H9 (cell line): ENCODE measurements around the gene CLPSL2. TPM values are rescaled to one million over a fixed set of nuclear protein-coding genes. Genes with fewer than 3 reads are reported as not detected.

Experiments used
- DNase-seq: peaks from one replicate; pipeline ENCODE4 v3.0.0-alpha.2; 2017
- H2AFZ ChIP-seq: one replicate; pipeline ENCODE4 v1.6.1; 2013; ENCODE audit warnings: mild to moderate bottlenecking, low read length, control low read depth, moderate library complexity
- H2AK5ac ChIP-seq: 2 replicates; pipeline ENCODE4 v1.6.1; 2013; ENCODE audit warnings: low read length, control low read depth, mixed read lengths; ENCODE audit not compliant: insufficient read length
- H2BK120ac ChIP-seq: one replicate; pipeline ENCODE4 v1.6.1; 2013; ENCODE audit warnings: low read depth, mild to moderate bottlenecking, low read length, control low read depth, inconsistent platforms; ENCODE audit not compliant: poor library complexity, severe bottlenecking
- H2BK12ac ChIP-seq: 2 replicates; pipeline ENCODE4 v1.6.1; 2013; ENCODE audit warnings: low read length, control low read depth, mixed read lengths, low read depth; ENCODE audit not compliant: insufficient read length
- H2BK15ac ChIP-seq: 2 replicates; pipeline ENCODE4 v1.6.1; 2013; ENCODE audit warnings: low read depth, low read length, control low read depth
- H2BK20ac ChIP-seq: one replicate; pipeline ENCODE4 v1.6.1; 2013; ENCODE audit warnings: low read depth, mild to moderate bottlenecking, low read length, control low read depth, inconsistent platforms; ENCODE audit not compliant: poor library complexity, severe bottlenecking
- H2BK5ac ChIP-seq: 2 replicates; pipeline ENCODE4 v1.6.1; 2013; ENCODE audit warnings: low read length, control low read depth, mixed read lengths; ENCODE audit not compliant: insufficient read length
- H3K14ac ChIP-seq: 2 replicates; pipeline ENCODE4 v1.6.1; 2013; ENCODE audit warnings: low read length, control low read depth; ENCODE audit not compliant: insufficient read depth
- H3K18ac ChIP-seq: 2 replicates; pipeline ENCODE4 v1.6.1; 2013; ENCODE audit warnings: low read depth, mild to moderate bottlenecking, mixed read lengths, low read length, control low read depth; ENCODE audit not compliant: insufficient read length
- H3K23ac ChIP-seq: 2 replicates; pipeline ENCODE4 v1.6.1; 2013; ENCODE audit warnings: low read length, control low read depth, mixed read lengths, low read depth; ENCODE audit not compliant: insufficient read length
- H3K23me2 ChIP-seq: 2 replicates; pipeline ENCODE4 v1.6.1; 2013; ENCODE audit warnings: low read depth, mild to moderate bottlenecking, mixed read lengths, low read length, control low read depth; ENCODE audit not compliant: insufficient read length, poor library complexity, severe bottlenecking
- H3K27ac ChIP-seq: 2 replicates; pipeline ENCODE4 v1.5.1; 2013; ENCODE audit warnings: low read length, control low read depth, mixed read lengths, low read depth; ENCODE audit not compliant: insufficient read length
- H3K27me3 ChIP-seq: 2 replicates; pipeline ENCODE4 v1.6.1; 2013; ENCODE audit warnings: low read length, control low read depth, inconsistent platforms; ENCODE audit not compliant: insufficient read depth
- H3K4ac ChIP-seq: 2 replicates; pipeline ENCODE4 v1.6.1; 2013; ENCODE audit warnings: low read depth, mild to moderate bottlenecking, control low read depth, inconsistent platforms, low read length, moderate library complexity
- H3K4me1 ChIP-seq: 2 replicates; pipeline ENCODE4 v1.6.1; 2013; ENCODE audit warnings: low read length, control low read depth, inconsistent platforms; ENCODE audit not compliant: insufficient read depth
- H3K4me2 ChIP-seq: 2 replicates; pipeline ENCODE4 v1.6.1; 2013; ENCODE audit warnings: low read length, control low read depth, mixed read lengths; ENCODE audit not compliant: insufficient read length, insufficient read depth
- H3K56ac ChIP-seq: 2 replicates; pipeline ENCODE4 v1.6.1; 2013; ENCODE audit warnings: low read depth, mild to moderate bottlenecking, mixed read lengths, low read length, control low read depth; ENCODE audit not compliant: insufficient read length
- H3K79me1 ChIP-seq: 2 replicates; pipeline ENCODE4 v1.6.1; 2013; ENCODE audit warnings: low read depth, mild to moderate bottlenecking, moderate library complexity, low read length, control low read depth, inconsistent platforms; ENCODE audit not compliant: insufficient read depth, poor library complexity, severe bottlenecking
- H3K79me2 ChIP-seq: 2 replicates; pipeline ENCODE4 v1.6.1; 2013; ENCODE audit warnings: low read length, control low read depth, inconsistent platforms; ENCODE audit not compliant: insufficient read depth
- H3K9ac ChIP-seq: 2 replicates; pipeline ENCODE4 v1.6.1; 2013; ENCODE audit warnings: low read length, control low read depth, mixed read lengths; ENCODE audit not compliant: insufficient read length; ENCODE audit errors: extremely low read depth
- H3K9me3 ChIP-seq: one replicate; pipeline ENCODE4 v1.6.1; 2013; ENCODE audit warnings: low read depth, low read length, inconsistent platforms; ENCODE audit not compliant: control insufficient read depth
- H3T11ph ChIP-seq: one replicate; pipeline ENCODE4 v1.6.1; 2013; ENCODE audit warnings: mild to moderate bottlenecking, low read length, control low read depth, inconsistent platforms
- H4K20me1 ChIP-seq: one replicate; pipeline ENCODE4 v1.6.1; 2013; ENCODE audit not compliant: control insufficient read depth, insufficient read length, insufficient read depth
- H4K5ac ChIP-seq: 2 replicates; pipeline ENCODE4 v1.6.1; 2013; ENCODE audit warnings: low read depth, mild to moderate bottlenecking, mixed read lengths, low read length, control low read depth; ENCODE audit not compliant: insufficient read length
- H4K8ac ChIP-seq: replicated peaks from 2 replicates; pipeline ENCODE4 v1.6.1; 2013; ENCODE audit warnings: low read length, control low read depth, mixed read lengths, low read depth; ENCODE audit not compliant: insufficient read length
- H4K91ac ChIP-seq: 2 replicates; pipeline ENCODE4 v1.6.1; 2013; ENCODE audit warnings: low read depth, mild to moderate bottlenecking, moderate library complexity, mixed read lengths, low read length, control low read depth; ENCODE audit not compliant: insufficient read length
- H3K27ac Mint-ChIP-seq, 3 experiments: 2 replicates in 2 of 3; 3 replicates in 1 of 3; pipeline ENCODE4 v1.8.0; 2020 to 2021; ENCODE audit warnings: mixed read lengths in 3 of 3, mild to moderate bottlenecking in 1 of 3, moderate library complexity in 1 of 3
- H3K27me3 Mint-ChIP-seq: 2 replicates; pipeline ENCODE4 v1.8.0; 2021; ENCODE audit warnings: low read depth, mild to moderate bottlenecking, moderate library complexity, mixed read lengths
- H3K36me3 Mint-ChIP-seq, 3 experiments: 2 replicates in 2 of 3; 3 replicates in 1 of 3; pipeline ENCODE4 v1.8.0; 2020 to 2021; ENCODE audit warnings: low read depth in 3 of 3, mixed read lengths in 3 of 3; ENCODE audit not compliant: insufficient read depth in 1 of 3
- H3K4me1 Mint-ChIP-seq, 2 experiments: 2 replicates each; pipeline ENCODE4 v1.8.0; 2020; ENCODE audit warnings: mixed read lengths in 2 of 2
- H3K4me3 Mint-ChIP-seq, 2 experiments: 2 replicates in 1 of 2; 3 replicates in 1 of 2; pipeline ENCODE4 v1.8.0; 2020 to 2021; ENCODE audit warnings: mild to moderate bottlenecking in 2 of 2, mixed read lengths in 2 of 2, moderate library complexity in 1 of 2
- H3K9me3 Mint-ChIP-seq, 2 experiments: 2 replicates in 1 of 2; 3 replicates in 1 of 2; pipeline ENCODE4 v1.8.0; 2020; ENCODE audit warnings: mild to moderate bottlenecking in 2 of 2, mixed read lengths in 2 of 2, moderate library complexity in 1 of 2
- WGBS: extraction: QIAGEN DNeasy Blood & Tissue Kit; methylation state at CpG from one replicate; pipeline ENCODE4 v1.1.7; 2013; ENCODE audit warnings: missing lambda C conversion rate, low lambda C conversion rate, mixed read lengths; ENCODE audit not compliant: insufficient read length; ENCODE audit errors: extremely low coverage; 5-methylcytosine and 5-hydroxymethylcytosine counted together
- total RNA-seq: library from RNA; stranded (reverse); gene quantifications from 2 replicates; pipeline ENCODE4 v1.2.1, GENCODE V29; 2021
- TF ChIP-seq, protein P1 (sequence below): fragments of 200-600 bp; sonication (generic); conservative IDR thresholded peaks from 3 replicates; pipeline ENCODE4 v1.8.0; 2021; ENCODE audit warnings: antibody characterized with exemption, mild to moderate bottlenecking

The CLPSL2 gene
- total RNA-seq, 1 experiment from 2014 or later: 4.4 TPM

DNA sequence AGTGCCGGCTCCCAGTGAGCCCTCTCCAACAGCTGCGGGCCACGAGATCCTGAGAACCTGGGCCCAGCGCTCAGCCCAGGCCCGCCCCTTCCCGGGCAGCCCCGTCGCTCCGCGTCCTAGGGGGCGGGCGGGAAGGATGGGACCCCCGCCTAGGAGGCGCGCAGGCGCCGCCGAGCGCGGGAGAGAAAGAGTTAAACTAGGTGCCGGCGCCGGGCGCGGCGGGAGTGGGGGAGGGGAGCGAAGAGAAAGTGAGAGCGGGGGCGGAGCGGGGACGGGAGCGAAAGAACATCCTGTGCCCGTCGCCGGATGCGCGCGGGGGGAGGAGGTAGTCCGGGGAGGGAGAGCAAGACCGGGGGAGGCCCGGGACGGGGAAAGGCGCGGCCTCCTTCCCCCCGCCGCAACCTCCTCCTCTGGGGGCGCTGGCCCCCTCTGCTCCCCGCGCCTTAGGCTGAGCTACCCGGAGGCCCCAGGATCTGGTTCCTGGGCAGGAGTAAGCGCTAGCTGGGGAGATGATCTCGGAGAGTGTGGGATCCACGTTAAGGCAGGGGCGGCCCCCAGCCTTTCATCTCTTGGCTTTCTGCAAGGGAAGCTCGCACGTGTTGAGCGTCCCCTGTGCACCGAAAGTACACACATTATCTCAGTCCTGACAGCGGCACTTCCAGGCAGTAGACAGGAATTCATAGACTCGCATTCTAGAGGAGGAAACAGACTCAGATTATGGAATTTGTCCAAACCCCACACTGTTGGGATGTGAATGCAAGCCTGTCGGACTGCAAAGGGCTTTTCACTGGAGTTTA is 44.5 kb upstream of the CLPSL2 start:
- H2BK15ac ChIP-seq: no peak overlapping the region
- no CpG with 5 or more reads among the region's 61 CpGs for WGBS
- TF ChIP-seq, protein P1, sequence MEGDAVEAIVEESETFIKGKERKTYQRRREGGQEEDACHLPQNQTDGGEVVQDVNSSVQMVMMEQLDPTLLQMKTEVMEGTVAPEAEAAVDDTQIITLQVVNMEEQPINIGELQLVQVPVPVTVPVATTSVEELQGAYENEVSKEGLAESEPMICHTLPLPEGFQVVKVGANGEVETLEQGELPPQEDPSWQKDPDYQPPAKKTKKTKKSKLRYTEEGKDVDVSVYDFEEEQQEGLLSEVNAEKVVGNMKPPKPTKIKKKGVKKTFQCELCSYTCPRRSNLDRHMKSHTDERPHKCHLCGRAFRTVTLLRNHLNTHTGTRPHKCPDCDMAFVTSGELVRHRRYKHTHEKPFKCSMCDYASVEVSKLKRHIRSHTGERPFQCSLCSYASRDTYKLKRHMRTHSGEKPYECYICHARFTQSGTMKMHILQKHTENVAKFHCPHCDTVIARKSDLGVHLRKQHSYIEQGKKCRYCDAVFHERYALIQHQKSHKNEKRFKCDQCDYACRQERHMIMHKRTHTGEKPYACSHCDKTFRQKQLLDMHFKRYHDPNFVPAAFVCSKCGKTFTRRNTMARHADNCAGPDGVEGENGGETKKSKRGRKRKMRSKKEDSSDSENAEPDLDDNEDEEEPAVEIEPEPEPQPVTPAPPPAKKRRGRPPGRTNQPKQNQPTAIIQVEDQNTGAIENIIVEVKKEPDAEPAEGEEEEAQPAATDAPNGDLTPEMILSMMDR: no peak; the same call in 2 of the 3 replicates

More for the DNA sequence above, 44.5 kb upstream of the CLPSL2 start:
- H3K36me3 Mint-ChIP-seq: no peaks in the 10 kb centered on the region; a peak in 1 of 7 replicates
- H2AFZ ChIP-seq: no peak overlapping the region
- peak overlapping the region; percentile 96 to 97 (median 96) for H3K27ac Mint-ChIP-seq
- no peak overlapping the region for H3K23ac ChIP-seq
- H3K4ac ChIP-seq: no peak overlapping the region; the same call in 1 of the 2 replicates
- H3K79me1 ChIP-seq: no peaks in the 10 kb centered on the region
- H3K9me3 Mint-ChIP-seq: no peaks in the 10 kb centered on the region
- peak; percentile 94 for DNase-seq
- H2BK20ac ChIP-seq: no peak overlapping the region
- no peaks in the 10 kb centered on the region for H3K27me3 ChIP-seq
- H3K18ac ChIP-seq: peak overlapping the region; percentile 92
- H3K4me1 ChIP-seq: peaks cover 12% of the 10 kb centered on the region
- H4K8ac ChIP-seq: no peak overlapping the region
- H3K4me1 Mint-ChIP-seq: peaks cover 52 to 55% of the 10 kb centered on the region in 2 experiments
- H3K56ac ChIP-seq: no peak overlapping the region
- H3K79me2 ChIP-seq: no peaks in the 10 kb centered on the region
- H4K91ac ChIP-seq: no peak overlapping the region
- H3K9me3 ChIP-seq: no peaks in the 10 kb centered on the region
- no peak overlapping the region for H2BK120ac ChIP-seq
- peak overlapping the region; percentile 75 to 92 for H3K4me3 Mint-ChIP-seq
- peak overlapping the region; percentile 92 for H3K4me2 ChIP-seq
- H2AK5ac ChIP-seq: no peak overlapping the region
- H2BK5ac ChIP-seq: no peak overlapping the region
- H3K27ac ChIP-seq: peak overlapping the region; percentile 59
- H4K5ac ChIP-seq: no peak overlapping the region
- peaks cover 13% of the 10 kb centered on the region for H3K27me3 Mint-ChIP-seq
- H3K23me2 ChIP-seq: peaks cover 11% of the 10 kb centered on the region
- H3K9ac ChIP-seq: peak overlapping the region; percentile 22
- H3T11ph ChIP-seq: no peak overlapping the region
- no peak overlapping the region for H2BK12ac ChIP-seq
- H4K20me1 ChIP-seq: no peaks in the 10 kb centered on the region
- H3K14ac ChIP-seq: peak overlapping the region; percentile 83
